ENCODE data around the gene CEP126.

DNA sequence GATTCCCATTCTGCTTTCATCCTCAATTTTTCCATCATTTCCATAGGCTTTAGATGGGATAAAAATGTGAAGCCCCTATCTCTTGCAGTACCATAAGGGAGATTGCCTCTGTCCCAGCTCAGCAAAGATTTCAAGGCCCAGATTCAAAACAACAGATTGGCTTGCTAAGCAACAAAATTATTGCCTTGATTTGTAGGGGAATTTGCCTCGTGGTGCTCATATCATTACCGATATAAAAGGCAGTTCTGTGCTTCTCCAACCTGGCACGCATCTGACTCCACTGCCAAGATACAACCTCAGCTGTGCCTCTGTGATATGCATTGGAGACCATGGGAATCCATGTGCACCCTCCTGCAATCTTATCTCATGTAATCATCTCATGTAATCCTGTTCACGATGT lies 25.0 kb upstream of the CEP126 start:
- TF ChIP-seq MTF1 (CRISPR knock-in tag; IDR thresholded peaks at IDR 0.05) (no peak), JUND (CRISPR knock-in tag; IDR thresholded peaks at IDR 0.05) (no peak), NFIC (IDR thresholded peaks at IDR 0.05; ENCODE audit: low read length) (no peak), ZNF790 (CRISPR knock-in tag; IDR thresholded peaks at IDR 0.05; ENCODE audit: borderline replicate concordance) (no peak), MAFG (CRISPR knock-in tag; IDR thresholded peaks at IDR 0.05) (no peak), FIP1L1 (IDR thresholded peaks at IDR 0.05; ENCODE audit: borderline replicate concordance, insufficient read depth, low read depth, low read length) (no peak), ZSCAN20 (CRISPR knock-in tag; IDR thresholded peaks at IDR 0.05; ENCODE audit: borderline replicate concordance) (no peak), ZNF235 (CRISPR knock-in tag; IDR thresholded peaks at IDR 0.05; ENCODE audit: borderline replicate concordance) (no peak), TAF1 (CRISPR knock-in tag; IDR thresholded peaks at IDR 0.05) (no peak), SIN3A (IDR thresholded peaks at IDR 0.05; ENCODE audit: borderline replicate concordance, low read depth, low read length) (no peak)
- TF ChIP-seq, protein P1, sequence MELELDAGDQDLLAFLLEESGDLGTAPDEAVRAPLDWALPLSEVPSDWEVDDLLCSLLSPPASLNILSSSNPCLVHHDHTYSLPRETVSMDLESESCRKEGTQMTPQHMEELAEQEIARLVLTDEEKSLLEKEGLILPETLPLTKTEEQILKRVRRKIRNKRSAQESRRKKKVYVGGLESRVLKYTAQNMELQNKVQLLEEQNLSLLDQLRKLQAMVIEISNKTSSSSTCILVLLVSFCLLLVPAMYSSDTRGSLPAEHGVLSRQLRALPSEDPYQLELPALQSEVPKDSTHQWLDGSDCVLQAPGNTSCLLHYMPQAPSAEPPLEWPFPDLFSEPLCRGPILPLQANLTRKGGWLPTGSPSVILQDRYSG (CRISPR knock-in tag; IDR thresholded peaks at IDR 0.05), result no peak

Data from HepG2 (cell line).